ENCODE results near the gene GNAT1.

GRCh38 chr3:50245831-50246516, 54.6 kb downstream of the GNAT1 start:
- TF ChIP-seq YY1 (IDR thresholded peaks at IDR 0.05; ENCODE audit: insufficient read depth, insufficient read length) (no peak), ZNF274 (IDR thresholded peaks at IDR 0.05; ENCODE audit: low read depth, low read length) (no peak)

All from NT2/D1 (cell line).